ENCODE data around the gene EVL. TPM values are rescaled to one million over a fixed set of nuclear protein-coding genes. Genes with fewer than 3 reads are reported as not detected.

Gene EVL
- total and polyA plus RNA-seq, 2 of the 8 experiments (the other 6 are each of a cell fraction or from before 2014, with no cell fraction given), result 30.7 to 64.6 TPM

- TF ChIP-seq CHD7 (IDR thresholded peaks at IDR 0.05; ENCODE audit: insufficient replicate concordance, low read length) (no peak), CHD2 (IDR thresholded peaks at IDR 0.05; ENCODE audit: low read length) (no peak), JUN (IDR thresholded peaks at IDR 0.05; ENCODE audit: low read depth, low read length) (no peak), RBBP5 (IDR thresholded peaks at IDR 0.05; ENCODE audit: borderline replicate concordance, low read depth, low read length) (no peak), GTF2F1 (IDR thresholded peaks at IDR 0.05; ENCODE audit: borderline replicate concordance, low read depth, low read length) (no peak), ZNF274 (IDR thresholded peaks at IDR 0.05; ENCODE audit: borderline replicate concordance, extremely low read depth, low read length) (no peak), MAFK (IDR thresholded peaks at IDR 0.05; ENCODE audit: low read depth, low read length) (no peak)
Measured at GRCh38 chr14:100129161-100129589, 64.0 kb downstream of the EVL start (continued).

Measured in H1 (cell line).